ENCODE results near the gene VWA8.

DNA sequence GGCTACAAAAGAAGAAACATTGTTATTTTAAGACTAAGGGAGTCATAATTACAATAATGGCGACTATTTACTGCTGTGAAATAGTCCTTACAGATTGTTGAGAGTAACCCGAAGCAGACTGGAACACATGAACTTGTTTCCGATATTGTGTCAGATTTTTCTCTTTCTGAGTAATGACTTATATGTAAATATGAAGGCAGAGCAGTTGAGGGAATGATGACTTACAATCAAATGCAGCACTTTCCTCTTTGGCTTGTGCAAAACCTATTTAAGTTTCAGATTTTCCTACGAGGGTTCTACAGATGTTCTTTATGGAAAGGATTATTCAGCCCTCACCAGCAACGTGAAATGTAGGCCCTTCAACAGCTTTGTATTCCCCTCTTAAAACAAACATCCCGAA, 304.9 kb downstream of the VWA8 start:
- TF ChIP-seq, protein P1, sequence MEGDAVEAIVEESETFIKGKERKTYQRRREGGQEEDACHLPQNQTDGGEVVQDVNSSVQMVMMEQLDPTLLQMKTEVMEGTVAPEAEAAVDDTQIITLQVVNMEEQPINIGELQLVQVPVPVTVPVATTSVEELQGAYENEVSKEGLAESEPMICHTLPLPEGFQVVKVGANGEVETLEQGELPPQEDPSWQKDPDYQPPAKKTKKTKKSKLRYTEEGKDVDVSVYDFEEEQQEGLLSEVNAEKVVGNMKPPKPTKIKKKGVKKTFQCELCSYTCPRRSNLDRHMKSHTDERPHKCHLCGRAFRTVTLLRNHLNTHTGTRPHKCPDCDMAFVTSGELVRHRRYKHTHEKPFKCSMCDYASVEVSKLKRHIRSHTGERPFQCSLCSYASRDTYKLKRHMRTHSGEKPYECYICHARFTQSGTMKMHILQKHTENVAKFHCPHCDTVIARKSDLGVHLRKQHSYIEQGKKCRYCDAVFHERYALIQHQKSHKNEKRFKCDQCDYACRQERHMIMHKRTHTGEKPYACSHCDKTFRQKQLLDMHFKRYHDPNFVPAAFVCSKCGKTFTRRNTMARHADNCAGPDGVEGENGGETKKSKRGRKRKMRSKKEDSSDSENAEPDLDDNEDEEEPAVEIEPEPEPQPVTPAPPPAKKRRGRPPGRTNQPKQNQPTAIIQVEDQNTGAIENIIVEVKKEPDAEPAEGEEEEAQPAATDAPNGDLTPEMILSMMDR (IDR thresholded peaks at IDR 0.05; ENCODE audit: low read depth, low read length), result no peak
- TF ChIP-seq POLR2A (IDR thresholded peaks at IDR 0.05; ENCODE audit: extremely low read depth, insufficient read length), result no peak
- TF ChIP-seq MYC (IDR thresholded peaks at IDR 0.05; ENCODE audit: low read depth, low read length), result no peak
- TF ChIP-seq, protein P2, sequence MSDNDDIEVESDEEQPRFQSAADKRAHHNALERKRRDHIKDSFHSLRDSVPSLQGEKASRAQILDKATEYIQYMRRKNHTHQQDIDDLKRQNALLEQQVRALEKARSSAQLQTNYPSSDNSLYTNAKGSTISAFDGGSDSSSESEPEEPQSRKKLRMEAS (IDR thresholded peaks at IDR 0.05; ENCODE audit: low read depth, low read length), result no peak

Measured in NB4 (cell line).